K562 (cell line): ENCODE data around the gene ANKRD13D. TPM values are rescaled to one million over a fixed set of nuclear protein-coding genes. Genes with fewer than 3 reads are reported as not detected.

Experiments
- DEAF1 ChIP-seq: fragments of 450-650 bp; formaldehyde crosslinking; IDR thresholded peaks from 2 replicates; pipeline ENCODE4 v1.4.0; 2020; ENCODE audit warnings: mild to moderate bottlenecking, moderate library complexity
- ELK1 ChIP-seq: sonication (generic); formaldehyde crosslinking; IDR thresholded peaks from 2 replicates; pipeline ENCODE4 v1.8.1; 2022; ENCODE audit warnings: missing genetic modification reagents
- HIVEP1 ChIP-seq: fragments of 250-450 bp; sonication (Bioruptor Pico); IDR thresholded peaks from 2 replicates; pipeline ENCODE4 v1.4.0; 2020; ENCODE audit warnings: mild to moderate bottlenecking
- SMAD4 ChIP-seq: fragments of 250-450 bp; sonication (Bioruptor Pico); conservative IDR thresholded peaks from 2 replicates; pipeline ENCODE4 v1.8.0; 2021; ENCODE audit warnings: inconsistent platforms, mild to moderate bottlenecking, moderate library complexity
- STAG1 ChIP-seq: sonication (generic); formaldehyde crosslinking; IDR thresholded peaks from 2 replicates; pipeline ENCODE4 v1.5.0; 2020; ENCODE audit warnings: missing genetic modification reagents, borderline replicate concordance
- ZNF274 ChIP-seq: IDR thresholded peaks from 2 replicates; pipeline ENCODE4 v1.6.1; 2011; ENCODE audit warnings: low read depth, mild to moderate bottlenecking, low read length, moderate library complexity, borderline replicate concordance
- polyA plus RNA-seq, 8 experiments: library from polyadenylated mRNA; depleted of rRNA in 4 of 8; stranded (reverse) in 5 of 8; unstranded in 3 of 8; fragments of >200 nt; fragmentation: Nextera tagmentation in 2 of 8; fragmentation: Illumina TruSeq in 1 of 8; extraction: Ambion mirVana in 2 of 8; extraction: Trizol in 1 of 8; gene quantifications; 2 replicates each; pipeline versions ENCODE4 v1.2.1 to v1.2.3, GENCODE V29; 2011 to 2014; ENCODE audit warnings: inconsistent platforms in 1 of 8, missing spikeins in 1 of 8
- total RNA-seq, 7 experiments: library from RNA; depleted of rRNA in 6 of 7; stranded (reverse); fragments of >200 nt in 6 of 7; fragmentation: Illumina TruSeq in 2 of 7; extraction: Trizol in 2 of 7; gene quantifications; 2 replicates each; pipeline versions ENCODE4 v1.2.1 to v1.2.3, GENCODE V29; 2011 to 2021; ENCODE audit warnings: low replicate concordance in 1 of 7
- TF ChIP-seq, protein P1 (sequence below): fragments of 450-650 bp; IDR thresholded peaks from 2 replicates; pipeline ENCODE4 v1.6.1; 2018; ENCODE audit not compliant: partially characterized antibody
- TF ChIP-seq, protein P2 (sequence below): fragments of 450-650 bp; IDR thresholded peaks from 2 replicates; pipeline ENCODE4 v1.6.1; 2016; ENCODE audit warnings: borderline replicate concordance

The ANKRD13D gene
- total and polyA plus RNA-seq, 9 of the 15 experiments (the other 6 are each of a cell fraction or from before 2014, with no cell fraction given): 0.94 to 40.9 (median 22.4) TPM

GRCh38 chr11:67260406-67260805 is 28.7 kb upstream of the ANKRD13D start (continued):
- TF ChIP-seq, protein P1, sequence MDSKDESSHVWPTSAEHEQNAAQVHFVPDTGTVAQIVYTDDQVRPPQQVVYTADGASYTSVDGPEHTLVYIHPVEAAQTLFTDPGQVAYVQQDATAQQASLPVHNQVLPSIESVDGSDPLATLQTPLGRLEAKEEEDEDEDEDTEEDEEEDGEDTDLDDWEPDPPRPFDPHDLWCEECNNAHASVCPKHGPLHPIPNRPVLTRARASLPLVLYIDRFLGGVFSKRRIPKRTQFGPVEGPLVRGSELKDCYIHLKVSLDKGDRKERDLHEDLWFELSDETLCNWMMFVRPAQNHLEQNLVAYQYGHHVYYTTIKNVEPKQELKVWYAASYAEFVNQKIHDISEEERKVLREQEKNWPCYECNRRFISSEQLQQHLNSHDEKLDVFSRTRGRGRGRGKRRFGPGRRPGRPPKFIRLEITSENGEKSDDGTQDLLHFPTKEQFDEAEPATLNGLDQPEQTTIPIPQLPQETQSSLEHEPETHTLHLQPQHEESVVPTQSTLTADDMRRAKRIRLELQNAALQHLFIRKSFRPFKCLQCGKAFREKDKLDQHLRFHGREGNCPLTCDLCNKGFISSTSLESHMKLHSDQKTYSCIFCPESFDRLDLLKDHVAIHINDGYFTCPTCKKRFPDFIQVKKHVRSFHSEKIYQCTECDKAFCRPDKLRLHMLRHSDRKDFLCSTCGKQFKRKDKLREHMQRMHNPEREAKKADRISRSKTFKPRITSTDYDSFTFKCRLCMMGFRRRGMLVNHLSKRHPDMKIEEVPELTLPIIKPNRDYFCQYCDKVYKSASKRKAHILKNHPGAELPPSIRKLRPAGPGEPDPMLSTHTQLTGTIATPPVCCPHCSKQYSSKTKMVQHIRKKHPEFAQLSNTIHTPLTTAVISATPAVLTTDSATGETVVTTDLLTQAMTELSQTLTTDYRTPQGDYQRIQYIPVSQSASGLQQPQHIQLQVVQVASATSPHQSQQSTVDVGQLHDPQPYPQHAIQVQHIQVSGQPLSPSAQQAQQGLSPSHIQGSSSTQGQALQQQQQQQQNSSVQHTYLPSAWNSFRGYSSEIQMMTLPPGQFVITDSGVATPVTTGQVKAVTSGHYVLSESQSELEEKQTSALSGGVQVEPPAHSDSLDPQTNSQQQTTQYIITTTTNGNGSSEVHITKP: no peak
- TF ChIP-seq ELK1 (CRISPR knock-in tag) (no peak), STAG1 (no peak), ZNF274 (no peak), HIVEP1 (no peak), DEAF1 (CRISPR knock-in tag) (no peak), SMAD4 (no peak)
- TF ChIP-seq, protein P2, sequence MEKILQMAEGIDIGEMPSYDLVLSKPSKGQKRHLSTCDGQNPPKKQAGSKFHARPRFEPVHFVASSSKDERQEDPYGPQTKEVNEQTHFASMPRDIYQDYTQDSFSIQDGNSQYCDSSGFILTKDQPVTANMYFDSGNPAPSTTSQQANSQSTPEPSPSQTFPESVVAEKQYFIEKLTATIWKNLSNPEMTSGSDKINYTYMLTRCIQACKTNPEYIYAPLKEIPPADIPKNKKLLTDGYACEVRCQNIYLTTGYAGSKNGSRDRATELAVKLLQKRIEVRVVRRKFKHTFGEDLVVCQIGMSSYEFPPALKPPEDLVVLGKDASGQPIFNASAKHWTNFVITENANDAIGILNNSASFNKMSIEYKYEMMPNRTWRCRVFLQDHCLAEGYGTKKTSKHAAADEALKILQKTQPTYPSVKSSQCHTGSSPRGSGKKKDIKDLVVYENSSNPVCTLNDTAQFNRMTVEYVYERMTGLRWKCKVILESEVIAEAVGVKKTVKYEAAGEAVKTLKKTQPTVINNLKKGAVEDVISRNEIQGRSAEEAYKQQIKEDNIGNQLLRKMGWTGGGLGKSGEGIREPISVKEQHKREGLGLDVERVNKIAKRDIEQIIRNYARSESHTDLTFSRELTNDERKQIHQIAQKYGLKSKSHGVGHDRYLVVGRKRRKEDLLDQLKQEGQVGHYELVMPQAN: no peak
